Left hindlimb (tissue), 1 donor: Measurements from ENCODE around the gene GABRB3.
"Not testable (repeated sequence)": the region's sequence is repeated elsewhere in the genome, so short reads cannot be mapped to it uniquely, and the experiment has no call there.

Source experiments
- DNase-seq: peaks from one replicate; pipeline ENCODE4 v3.0.0-alpha.2; 2018

Gene GABRB3

DNA sequence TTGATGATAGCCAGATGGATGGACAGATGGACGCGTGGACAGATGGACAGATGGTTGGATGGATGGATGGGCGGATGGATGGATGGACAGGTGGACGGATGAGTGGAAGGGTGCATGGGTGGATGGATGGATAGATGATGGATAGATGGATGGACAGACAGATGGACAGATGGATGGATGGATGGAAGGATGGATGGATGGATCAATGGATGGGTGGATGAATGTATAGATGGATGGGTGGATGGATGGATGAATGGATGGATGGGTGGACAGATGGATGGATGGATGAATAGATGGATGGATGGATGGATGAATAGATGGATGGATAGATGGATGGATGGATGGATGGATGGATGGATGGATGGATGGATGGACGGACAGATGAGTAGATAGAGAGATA, 40.9 kb downstream of the GABRB3 start:
- DNase-seq: no peak

DNA sequence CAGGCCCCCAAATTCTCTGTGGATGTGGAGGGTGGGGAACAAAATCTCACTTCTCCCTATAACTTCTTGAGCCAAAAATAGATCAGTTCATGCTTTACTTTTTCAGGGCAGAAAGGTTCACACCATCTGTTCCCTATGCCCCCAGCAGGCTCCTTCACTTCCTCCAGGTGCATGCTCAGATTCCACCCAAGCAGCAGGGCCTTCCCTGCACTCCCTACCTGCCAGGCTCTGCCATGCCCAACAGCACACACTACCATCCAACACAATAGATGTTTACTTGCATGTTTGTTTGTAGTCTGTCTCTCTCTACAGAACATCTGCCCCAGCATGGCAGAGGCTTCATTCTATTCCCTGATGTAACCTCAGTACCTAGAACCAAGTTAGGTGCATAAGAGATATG, 43.3 kb downstream of the GABRB3 start:
- DNase-seq: no peak

DNA sequence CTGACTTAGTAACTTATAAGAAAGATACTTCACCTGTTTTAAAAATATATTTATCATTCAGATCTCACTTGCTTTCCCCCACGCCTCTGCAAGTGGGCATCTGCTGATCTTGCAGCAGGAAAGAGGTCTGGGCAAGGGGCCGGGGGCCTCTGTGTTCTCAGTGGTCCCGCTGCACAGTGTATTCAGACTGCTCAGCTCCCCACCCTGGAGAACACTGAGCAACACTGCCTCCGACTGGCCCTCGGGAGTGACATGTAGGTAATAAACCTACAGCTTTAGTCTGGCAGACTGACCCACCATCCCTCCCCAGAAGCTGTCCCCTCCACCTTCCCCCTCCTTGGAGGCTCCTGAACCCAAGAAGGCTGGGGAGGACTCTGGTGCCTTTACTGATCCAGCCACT, 43.8 kb downstream of the GABRB3 start:
- no peak for DNase-seq

DNA sequence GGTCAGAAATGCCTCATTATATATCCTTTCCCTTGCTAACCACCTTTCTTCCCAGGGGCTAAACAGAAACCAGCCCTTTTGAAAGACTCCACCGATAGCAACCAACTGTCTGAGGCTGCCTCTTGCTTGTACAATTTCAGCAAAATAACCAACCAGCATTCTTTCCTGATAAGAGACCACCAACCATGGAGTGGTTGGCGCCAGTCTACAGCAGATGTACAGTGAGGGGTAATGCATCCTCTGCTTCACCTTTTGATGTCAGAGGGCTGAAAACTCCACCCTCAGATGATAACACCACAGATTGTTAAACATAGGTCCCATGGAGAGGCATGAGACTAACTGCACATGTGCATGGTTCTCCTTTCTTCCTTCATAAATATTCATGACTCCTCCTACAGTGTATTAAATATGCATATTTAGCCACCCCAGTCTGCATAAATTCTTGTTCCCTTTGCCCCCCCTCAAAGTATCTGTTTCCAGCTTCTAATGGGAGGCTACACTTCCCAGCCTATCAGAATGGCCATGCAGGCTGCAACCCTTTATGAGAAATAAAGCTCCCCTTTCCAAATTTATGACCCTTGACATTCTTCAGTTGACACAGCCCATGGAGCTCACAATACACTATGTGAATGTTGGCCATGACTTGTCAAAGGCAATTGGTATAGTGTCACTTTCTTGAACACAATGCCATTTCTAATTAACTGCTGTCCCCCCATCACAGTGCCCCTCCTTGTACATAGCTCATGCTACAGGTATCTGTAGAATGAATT, 48.3 kb downstream of the GABRB3 start:
- no peak for DNase-seq

DNA sequence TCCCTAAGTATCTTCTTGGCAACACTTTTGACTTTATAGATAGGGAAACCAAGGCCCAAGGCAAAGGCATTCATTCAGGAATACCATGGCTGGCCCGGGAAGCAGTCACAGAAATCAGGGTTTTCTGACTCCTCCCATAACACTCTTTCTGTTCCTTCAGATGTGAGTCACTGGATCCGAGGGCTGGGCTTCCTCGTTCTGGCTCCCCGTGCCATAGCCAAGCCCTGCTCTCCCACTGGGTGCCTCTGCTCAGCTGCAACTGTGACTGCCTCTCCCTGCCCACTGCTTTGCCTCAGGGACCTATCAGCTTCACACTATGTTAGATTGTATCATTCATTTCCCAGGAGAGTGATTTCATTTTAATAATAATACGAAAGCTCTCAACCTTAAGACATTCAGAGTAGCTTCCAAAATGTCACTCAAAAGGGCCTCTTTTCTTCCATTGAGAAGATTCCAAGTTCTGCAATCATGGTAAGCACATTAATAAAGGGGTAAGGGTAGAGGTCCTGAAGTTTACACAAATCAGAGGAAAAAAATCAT, 50.2 kb downstream of the GABRB3 start:
- no peak for DNase-seq

DNA sequence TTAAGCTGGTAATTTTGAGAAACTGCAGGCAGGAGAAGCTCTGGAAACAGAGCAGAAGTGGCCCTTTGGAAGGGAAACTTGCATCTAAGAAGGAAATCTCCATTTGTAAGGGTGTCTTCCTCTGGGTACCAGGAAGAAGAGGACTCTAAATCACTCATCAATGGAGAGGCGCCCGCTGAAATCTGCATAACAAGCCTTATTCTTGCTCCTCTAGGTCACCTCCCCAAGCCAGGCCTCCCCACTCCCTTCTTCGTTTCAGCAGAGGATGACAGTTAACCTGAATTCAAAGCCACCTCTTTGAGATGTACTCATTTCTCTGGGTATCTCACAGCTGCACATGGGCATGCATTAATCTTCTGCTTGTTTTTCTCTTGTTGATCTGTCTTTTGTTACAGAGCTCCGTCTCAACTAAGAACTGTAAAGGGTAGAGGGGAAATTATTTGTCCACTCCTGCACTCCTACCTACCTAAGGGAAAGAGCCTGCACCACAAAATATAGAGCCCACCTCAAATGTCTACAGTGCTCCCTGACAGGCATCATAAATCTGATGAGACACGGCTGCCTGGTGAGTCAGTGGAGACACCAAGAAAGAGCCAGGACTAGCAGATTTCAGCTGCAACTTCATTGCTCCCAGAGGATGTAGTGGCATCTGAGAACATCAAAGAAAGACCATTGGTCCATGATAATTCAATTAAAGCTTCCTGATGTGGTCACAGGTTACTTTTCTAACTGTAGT, 51.5 kb downstream of the GABRB3 start:
- DNase-seq: no peak

DNA sequence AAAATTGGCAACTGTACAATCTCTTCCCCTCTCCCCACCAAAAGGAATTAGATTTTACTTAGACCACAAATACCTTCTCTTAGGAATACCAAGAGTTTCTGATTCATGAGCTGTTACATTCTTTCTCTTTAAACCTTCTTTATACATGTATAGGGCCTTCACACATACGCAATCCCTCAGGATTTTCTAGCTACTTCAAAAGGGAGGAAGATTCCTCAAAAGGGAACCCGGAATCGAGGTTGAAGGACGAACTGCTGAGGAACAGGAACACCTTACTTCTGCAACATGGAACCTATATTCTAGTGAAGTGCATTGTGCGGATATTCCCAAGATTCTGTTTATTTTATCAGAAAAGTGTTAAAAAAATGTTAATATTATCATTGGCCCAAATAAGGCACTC, 52.3 kb downstream of the GABRB3 start:
- no peak for DNase-seq

DNA sequence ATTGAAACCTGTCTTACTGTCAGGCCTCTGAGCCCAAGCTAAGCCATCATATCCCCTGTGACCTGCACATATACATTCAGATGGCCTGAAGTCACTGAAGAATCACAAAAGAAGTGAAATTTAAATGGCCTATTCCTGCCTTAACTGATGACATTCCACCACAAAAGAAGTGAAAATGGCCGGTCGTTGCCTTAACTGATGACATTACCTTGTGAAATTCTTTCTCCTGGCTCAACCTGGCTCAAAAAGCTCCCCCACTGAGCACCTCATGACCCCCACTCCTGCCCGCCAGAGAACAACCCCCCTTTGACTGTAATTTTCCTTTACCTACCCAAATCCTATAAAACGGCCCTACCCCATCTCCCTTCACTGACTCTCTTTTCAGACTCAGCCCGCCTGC, 53.0 kb downstream of the GABRB3 start:
- not testable (repeated sequence) for DNase-seq

DNA sequence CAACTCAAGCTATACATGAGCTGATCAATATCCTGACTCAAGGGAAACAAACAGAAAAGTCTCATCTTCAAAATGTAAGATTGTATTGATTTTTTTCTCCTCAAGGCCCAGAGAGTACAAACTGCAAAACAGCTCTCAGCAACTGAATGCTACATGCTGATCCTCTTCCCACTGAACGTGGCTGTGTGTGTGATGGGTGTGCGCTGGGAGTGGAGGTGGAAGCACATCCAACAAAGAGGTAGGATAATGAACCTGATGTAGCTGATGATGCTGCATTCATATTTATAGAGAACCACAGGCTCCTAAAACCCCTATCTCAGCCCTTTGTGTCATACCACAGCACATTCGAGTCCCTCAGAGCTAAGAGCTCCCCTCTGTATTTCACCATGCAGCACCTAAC, 56.8 kb downstream of the GABRB3 start:
- no peak for DNase-seq

DNA sequence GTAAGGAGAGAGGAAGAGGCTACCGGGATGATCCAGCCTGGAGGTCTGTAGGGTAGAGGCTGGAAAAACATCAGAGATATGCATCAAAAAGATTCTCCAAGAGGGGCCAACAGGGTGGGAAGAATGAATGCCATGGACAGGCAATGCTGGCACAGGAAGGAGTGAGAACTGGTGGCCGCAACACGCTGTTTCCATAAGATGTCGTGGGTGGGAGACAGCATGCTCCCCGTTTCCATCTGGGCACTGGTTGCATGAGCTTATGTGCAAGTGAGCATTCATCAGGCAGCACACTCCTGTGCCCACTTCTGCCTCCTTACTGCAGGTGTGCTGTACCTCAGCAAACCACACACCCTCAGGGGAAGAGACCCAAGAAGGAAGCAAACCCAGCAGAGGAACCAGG, 59.4 kb downstream of the GABRB3 start:
- no peak for DNase-seq

DNA sequence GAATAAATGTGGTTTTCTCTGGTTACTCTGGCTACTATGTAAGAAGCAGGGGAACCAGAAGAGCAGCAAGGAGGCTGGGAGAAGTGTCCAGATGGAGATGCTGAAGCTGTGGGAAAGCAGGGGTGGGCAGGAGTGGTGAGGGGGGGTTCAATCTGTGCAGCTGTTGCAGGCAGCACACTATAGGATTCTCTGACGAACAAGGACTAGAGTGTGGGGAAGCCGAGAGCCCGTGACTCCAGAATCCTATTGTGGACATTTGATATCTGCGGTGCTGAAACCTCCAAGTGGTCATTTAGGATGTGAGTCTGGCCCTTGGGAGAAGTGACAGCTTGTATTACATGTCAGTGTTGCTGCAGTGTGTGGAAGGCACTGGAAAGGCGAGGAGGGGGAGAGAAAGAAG, 60.5 kb downstream of the GABRB3 start:
- no peak for DNase-seq

DNA sequence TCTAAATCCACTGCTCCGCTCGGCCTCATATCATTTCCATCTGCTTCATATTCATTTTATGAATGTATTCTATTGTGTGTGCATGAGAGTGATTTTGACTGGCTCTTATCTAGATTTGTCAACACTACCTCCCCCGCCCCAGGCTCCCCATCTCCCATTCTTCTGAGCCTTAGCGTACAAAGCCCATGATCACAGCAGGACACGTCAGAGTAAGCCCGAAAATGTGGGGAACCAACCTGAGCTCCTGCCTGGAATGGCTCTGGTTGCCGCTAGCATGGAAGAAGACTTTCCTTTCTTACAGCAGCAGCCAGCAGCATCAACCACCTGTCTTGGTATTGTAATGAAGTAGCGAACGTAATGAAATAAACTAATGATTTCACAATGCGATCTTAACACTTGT, 61.4 kb downstream of the GABRB3 start:
- no peak for DNase-seq

DNA sequence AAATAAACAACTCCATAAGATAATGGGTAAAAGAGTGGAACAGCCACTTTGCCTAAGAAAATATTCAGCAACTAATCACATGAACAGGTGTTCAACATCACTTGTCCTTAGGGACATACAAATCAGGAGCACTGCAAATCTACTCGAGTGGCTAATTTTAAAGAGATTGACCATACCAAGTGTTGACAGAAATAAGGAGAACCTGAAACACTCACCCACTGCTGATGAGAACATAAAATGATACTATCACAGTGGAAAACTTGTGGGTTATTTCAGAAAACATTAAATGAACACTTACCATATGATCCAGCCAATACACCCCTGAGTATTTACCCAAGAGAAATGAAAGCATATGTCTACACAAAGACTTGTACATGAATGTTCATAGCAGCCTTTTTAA, 70.5 kb downstream of the GABRB3 start:
- no peak for DNase-seq

DNA sequence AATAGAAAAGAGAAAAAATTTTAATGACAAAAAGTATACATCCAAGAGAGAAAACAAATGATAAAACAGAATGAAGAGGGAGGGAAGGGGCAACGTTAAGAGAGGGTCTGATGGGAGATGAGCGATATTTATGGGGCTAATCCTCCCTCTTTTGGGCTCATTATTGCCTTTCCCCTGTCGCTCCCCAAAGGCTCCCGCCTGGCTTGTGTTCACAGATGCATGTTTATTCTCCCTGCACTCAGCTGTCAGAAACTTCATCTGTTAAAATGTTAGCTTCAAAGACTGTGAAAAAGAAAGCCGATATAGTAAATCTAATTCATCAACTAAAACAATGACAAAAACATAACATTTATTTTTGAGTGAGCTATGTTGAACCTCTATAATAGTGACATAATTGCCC, 74.3 kb downstream of the GABRB3 start:
- DNase-seq: no peak

DNA sequence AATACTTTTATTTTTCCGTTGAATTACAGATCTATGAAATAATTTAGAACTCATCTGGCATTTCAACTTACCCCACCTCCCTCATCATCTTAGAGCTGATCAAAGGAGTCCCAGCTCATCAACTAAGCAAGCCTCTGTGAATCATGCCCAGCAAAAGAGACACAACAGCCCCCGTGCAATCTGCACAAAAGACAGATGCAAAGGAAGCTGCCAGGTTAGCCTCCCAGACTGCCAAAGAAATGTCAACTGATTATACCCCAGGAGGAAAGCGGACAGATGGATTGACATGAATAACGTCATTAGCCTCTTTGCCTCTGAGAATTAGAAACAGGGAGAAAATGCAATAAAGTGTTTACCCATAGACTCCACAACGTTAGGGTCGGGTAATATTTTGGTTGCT, 75.0 kb downstream of the GABRB3 start:
- no peak for DNase-seq

DNA sequence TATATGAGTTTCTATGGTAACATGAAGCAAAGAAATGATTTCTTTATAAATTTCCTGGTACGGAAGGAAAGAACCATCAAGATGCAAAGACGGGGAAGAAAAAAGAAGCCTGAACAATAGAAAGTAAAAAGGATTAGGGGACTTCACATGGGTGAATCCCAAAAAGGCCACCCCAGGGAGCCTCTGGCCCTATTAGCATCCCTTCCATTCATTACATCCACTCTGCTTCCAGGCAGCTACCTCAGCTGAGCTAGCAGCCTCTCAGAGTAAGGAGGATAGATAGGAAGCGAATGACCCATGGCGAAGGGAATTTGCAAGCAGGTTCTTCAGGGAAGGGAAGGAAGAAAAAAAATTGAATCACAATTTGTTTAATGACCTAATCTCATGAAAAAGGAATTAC, 81.6 kb downstream of the GABRB3 start:
- DNase-seq: no peak

DNA sequence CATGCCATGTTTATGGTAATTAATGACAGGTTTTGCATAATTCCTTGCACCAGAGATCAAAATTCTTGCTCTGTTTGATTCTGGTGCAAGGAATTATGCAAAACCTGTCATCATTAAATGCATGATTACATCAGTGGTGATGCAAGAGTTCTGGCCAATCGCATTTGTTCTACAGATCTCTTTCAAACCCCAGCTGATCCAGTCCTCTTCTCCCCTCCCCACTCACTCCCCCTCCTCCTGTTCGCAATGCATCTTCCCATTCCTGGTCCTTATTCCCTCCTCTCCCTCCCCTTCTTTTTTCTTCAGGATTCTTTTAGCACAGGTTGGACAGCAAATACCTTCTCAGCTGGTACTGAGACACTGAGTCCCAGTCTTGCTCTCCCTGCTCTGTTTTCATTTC, 82.1 kb downstream of the GABRB3 start:
- DNase-seq: no peak

DNA sequence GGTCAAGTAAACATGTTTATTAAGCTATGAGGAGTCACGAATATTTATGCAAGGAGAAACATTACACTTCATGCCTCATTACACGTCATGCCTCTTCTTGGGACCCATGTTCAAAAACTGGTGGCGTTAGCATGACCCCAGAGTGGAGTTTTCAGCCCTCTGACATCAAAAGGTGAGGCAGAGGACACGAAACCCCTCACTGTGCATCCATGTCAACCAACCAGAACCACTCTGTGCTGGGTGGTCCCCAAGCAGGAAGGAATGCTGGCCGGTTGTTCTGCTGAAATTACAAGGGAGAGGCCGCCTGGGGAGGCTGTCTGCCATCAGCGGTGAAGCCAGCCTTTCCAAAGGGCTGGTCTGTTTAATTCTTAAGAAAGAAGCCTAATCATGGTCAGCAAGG, 83.4 kb downstream of the GABRB3 start:
- DNase-seq: no peak

DNA sequence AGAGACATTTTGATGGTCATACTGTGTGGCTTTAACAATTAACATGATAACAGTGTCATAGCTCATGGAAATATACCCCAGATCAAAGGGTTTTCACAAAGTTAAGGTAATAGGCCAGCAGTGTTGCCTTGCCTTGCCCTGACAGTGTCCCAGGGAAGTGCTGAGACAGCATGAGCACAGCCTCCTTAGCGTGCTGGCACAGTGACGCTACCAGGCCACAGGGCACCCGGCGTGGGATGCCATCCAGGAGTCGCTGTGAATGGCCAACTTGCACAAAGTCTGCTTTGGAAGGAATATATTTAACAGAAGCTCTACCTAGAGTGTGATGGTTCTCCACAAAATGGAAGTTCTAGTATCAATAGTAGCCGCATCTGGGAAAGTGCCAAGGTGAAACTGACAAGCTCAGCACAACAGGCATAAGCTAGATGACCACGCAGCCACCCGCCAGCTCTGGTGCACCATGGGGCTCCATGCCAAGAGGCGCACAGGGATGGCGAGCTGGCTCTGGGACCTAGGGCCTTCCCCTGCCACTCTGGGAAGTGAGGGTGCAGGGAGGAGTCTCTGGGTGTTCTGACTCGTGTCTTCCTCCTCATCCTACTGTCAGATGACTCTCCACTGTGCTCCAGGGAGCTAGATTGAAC, 86.2 kb downstream of the GABRB3 start:
- no peak for DNase-seq

DNA sequence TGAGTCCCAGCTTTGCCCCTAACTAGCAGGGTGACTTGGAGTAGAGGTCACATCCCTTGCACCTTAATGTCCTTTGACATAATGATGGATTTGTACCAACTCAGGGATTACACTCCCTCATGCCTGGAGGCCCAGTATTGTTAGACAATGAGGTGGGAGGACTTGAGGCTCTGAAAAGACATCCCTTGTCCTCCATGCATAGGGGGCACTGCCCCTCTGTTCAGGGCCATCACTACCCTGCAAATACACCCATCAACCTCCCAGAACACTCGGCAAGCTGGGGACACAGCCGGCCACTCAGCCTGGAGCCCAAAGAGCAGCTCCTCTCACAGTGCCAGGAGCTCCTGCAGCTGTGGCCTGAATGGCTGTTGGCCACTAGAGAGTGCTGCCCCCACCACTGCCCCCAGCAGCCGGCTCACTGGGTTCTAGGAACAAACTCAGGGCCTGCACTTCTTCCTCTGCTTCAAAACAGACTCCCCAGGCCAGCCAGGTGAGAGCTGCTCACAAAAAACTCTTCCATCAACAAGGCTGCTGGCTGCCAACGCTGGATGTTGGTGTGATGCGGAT, 90.2 kb downstream of the GABRB3 start:
- no peak for DNase-seq

DNA sequence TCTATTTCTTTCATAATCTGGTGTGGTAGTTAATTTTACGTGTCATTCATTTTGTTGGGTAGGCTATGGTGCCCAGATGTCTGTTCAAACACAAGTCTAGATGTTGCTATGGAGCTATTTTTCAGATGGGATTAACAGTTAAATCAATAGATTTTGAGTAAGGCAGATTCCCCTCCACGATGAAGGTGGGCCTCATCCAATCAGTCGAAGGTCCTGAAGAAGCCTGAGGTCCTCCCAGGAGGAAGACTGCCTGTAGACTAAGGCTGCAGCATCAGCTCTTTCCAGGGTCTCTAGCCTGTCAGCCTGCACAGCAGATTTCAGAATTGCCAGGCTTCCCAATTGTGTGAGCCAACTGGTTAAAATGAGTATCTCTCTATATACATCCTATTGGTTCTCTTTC, 92.9 kb downstream of the GABRB3 start:
- no peak for DNase-seq

DNA sequence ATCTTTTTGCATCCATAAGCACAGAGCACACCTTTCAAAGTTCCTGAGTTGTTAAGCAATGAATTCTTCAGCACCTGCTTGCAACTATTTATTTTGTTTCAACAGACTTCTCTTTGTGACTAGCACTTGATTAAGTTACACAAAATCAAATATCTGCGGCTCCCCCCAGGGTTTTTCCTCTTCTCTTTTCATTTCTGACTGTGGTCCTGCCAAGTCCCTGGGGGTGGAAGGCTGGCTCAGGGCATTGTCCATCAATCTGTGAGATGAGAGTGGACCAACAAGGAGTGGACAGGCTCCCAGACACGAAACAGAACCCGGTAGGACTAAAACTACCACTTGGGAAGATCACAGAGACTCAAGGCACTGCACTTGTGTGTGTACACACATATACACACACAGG, 96.8 kb downstream of the GABRB3 start:
- DNase-seq: no peak

DNA sequence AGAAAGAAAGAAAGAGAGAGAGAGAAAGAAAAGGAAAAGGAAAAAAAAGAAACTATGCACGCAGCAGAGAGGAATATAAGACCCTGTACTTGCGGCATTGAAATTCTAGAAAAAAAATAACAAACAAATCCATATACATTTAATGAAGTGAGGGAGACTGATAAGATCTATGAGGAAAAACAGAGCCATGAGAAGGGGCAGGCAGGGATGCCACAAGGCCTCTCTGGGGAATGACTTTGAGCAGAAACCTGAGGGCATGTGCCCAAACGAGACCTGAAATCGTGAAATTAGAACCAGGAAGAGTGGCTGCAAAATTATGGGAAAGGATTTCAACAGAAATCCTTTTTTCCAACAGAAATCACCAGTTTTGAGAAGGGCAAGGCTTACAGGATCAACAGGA, 98.4 kb downstream of the GABRB3 start:
- DNase-seq: no peak

DNA sequence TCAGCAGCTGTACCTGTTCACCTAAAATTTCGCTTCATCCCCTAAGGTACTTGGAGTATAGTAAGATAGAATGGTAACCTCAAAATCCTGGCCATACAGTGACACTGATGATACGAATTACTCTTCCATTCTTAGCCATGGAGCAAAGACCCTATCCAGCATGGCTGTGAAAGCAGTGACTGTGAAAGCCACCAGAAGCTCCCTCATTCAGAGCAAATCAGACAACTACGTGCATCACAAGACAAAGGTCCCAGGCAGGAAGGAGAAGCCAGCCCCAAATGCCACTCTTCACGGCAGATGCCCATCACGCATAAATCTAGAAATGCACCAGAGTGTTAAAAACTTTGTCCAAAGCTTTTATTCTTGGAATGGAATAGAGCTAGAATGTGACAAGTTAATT, 99.4 kb downstream of the GABRB3 start:
- no peak for DNase-seq
